AG09319 (cell line): ENCODE measurements around the gene TAF5L.

ENCODE experiments used
- DNase-seq: peaks from one replicate; pipeline ENCODE4 v3.0.0-alpha.2; 2010; ENCODE audit warnings: low read depth; ENCODE audit errors: extremely low read depth
- TF ChIP-seq, protein P1 (sequence below): IDR thresholded peaks from 2 replicates; pipeline ENCODE4 v1.5.1; 2011; ENCODE audit warnings: low read depth, mild to moderate bottlenecking, inconsistent platforms, low read length, moderate library complexity

Gene TAF5L

DNA sequence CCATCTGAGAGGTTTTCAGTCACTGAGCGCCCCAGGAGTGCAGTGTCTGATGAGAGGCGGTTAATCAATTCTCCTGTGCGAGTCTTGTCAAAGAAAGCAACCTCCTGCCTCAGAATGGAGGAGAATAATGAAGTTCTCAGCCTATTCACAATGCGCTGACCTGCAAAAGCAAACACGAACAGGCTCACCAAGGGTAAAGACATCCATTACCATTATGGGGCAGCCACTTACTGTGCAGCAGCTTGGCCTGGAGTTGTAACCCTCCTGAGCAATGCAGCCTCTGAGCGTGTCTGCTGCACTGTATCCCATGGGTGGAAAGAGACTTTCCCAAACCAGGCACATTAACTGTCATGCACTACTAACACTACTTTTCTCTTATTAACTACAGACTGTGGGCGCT is 78.4 kb downstream of the TAF5L start:
- TF ChIP-seq, protein P1, sequence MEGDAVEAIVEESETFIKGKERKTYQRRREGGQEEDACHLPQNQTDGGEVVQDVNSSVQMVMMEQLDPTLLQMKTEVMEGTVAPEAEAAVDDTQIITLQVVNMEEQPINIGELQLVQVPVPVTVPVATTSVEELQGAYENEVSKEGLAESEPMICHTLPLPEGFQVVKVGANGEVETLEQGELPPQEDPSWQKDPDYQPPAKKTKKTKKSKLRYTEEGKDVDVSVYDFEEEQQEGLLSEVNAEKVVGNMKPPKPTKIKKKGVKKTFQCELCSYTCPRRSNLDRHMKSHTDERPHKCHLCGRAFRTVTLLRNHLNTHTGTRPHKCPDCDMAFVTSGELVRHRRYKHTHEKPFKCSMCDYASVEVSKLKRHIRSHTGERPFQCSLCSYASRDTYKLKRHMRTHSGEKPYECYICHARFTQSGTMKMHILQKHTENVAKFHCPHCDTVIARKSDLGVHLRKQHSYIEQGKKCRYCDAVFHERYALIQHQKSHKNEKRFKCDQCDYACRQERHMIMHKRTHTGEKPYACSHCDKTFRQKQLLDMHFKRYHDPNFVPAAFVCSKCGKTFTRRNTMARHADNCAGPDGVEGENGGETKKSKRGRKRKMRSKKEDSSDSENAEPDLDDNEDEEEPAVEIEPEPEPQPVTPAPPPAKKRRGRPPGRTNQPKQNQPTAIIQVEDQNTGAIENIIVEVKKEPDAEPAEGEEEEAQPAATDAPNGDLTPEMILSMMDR = no peak
- DNase-seq = no peak

DNA sequence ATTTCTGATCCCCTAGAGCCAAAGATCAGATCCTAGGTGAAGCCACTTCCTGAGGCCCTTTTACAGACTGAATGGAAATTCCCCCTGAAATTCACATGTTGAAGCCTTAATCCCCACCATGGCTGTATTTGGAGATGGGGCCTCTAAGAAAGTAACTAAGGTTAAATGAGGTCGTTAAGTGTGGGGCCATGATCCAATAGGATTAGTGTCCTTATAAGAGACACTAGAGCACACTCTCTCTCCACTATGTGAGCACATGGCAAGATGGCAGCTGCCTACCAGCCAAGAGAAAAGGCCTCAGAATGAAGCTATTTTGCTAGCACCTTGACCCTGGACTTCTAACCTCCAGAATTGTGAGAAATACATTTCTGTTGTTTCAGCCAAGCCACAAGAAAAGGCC is 81.3 kb downstream of the TAF5L start:
- TF ChIP-seq, protein P1 = no peak

More for the DNA sequence above, 81.3 kb downstream of the TAF5L start:
- DNase-seq = no peak
